Lung (tissue), 12 donors: ENCODE data around the gene ZSWIM8. TPM values are rescaled to one million over a fixed set of nuclear protein-coding genes. Genes with fewer than 3 reads are reported as not detected.

Experiments
- ATAC-seq: fragments of 200-7000 bp; cut with Tn5 transposase; one replicate; pipeline ENCODE4 v1.9.1; 2020; ENCODE audit warnings: moderate number of reproducible peaks; ENCODE audit not compliant: insufficient read depth, low FRiP score
- DNase-seq, 3 donors: peaks; one replicate each; pipeline ENCODE4 v3.0.0-alpha.2; 2013 to 2017
- H3K27ac ChIP-seq, 2 donors: one replicate each; pipeline ENCODE4 v1.5.1; 2013; ENCODE audit warnings: mild to moderate bottlenecking in 2 of 2, moderate library complexity in 2 of 2, control low read depth in 1 of 2, inconsistent platforms in 1 of 2, low read depth in 1 of 2, low read length in 1 of 2
- H3K27me3 ChIP-seq, 3 donors: one replicate each; pipeline ENCODE4 v1.5.1; 2013; ENCODE audit warnings: low read length in 2 of 3; ENCODE audit not compliant: control insufficient read depth in 3 of 3, insufficient read depth in 3 of 3
- H3K36me3 ChIP-seq, 4 donors: one replicate each; pipeline ENCODE4 v1.5.1; 2013; ENCODE audit warnings: low read length in 4 of 4, mild to moderate bottlenecking in 1 of 4, moderate library complexity in 1 of 4; ENCODE audit not compliant: control insufficient read depth in 4 of 4, insufficient read depth in 4 of 4
- H3K4me1 ChIP-seq, 5 donors: one replicate each; pipeline ENCODE4 v1.5.1; 2013; ENCODE audit warnings: low read length in 5 of 5, mild to moderate bottlenecking in 2 of 5, moderate library complexity in 1 of 5; ENCODE audit not compliant: control insufficient read depth in 5 of 5, insufficient read depth in 5 of 5
- H3K4me3 ChIP-seq: one replicate; pipeline ENCODE4 v1.5.1; 2013; ENCODE audit warnings: mild to moderate bottlenecking, control low read depth, moderate library complexity
- H3K9ac ChIP-seq, 2 donors: one replicate each; pipeline ENCODE4 v1.5.1; 2013; ENCODE audit warnings: low read length in 2 of 2, control low read depth in 1 of 2; ENCODE audit not compliant: insufficient read depth in 1 of 2
- H3K9me3 ChIP-seq, 4 donors: one replicate each; pipeline ENCODE4 v1.5.1; 2013; ENCODE audit warnings: low read length in 3 of 4, mild to moderate bottlenecking in 1 of 4, moderate library complexity in 1 of 4; ENCODE audit not compliant: control insufficient read depth in 4 of 4, insufficient read depth in 3 of 4
- WGBS, 2 donors: extraction: QIAGEN DNeasy Blood & Tissue Kit; methylation state at CpG; one replicate each; pipeline ENCODE4 v1.1.7; 2013; 5-methylcytosine and 5-hydroxymethylcytosine counted together
- polyA plus RNA-seq, 2 donors: library from polyadenylated mRNA; stranded (reverse); fragments of 200-250 nt; gene quantifications; one replicate each; pipeline ENCODE4 v1.2.1, GENCODE V29; 2013
- total RNA-seq, 2 donors: library from RNA; depleted of rRNA in 1 of 2; stranded (reverse); fragments of >200 nt in 1 of 2; gene quantifications; one replicate each; pipeline ENCODE4 v1.2.1, GENCODE V29; 2014 to 2021
- TF ChIP-seq, protein P1 (sequence below): IDR thresholded peaks from 2 replicates; pipeline ENCODE4 v1.5.1; 2012; ENCODE audit warnings: mild to moderate bottlenecking; ENCODE audit errors: control extremely low read depth, extremely low read depth
- donor health status: control.
- donor health status: control.
- donor health status: Bipolar disorder and iron deficiency.
- donor health status: healthy.
- donor health status: DM: yes; HTN: yes; CAD: no.

The ZSWIM8 gene
- total and polyA plus RNA-seq, 4 donors, result 70.3 to 113 (median 93.1) TPM

DNA sequence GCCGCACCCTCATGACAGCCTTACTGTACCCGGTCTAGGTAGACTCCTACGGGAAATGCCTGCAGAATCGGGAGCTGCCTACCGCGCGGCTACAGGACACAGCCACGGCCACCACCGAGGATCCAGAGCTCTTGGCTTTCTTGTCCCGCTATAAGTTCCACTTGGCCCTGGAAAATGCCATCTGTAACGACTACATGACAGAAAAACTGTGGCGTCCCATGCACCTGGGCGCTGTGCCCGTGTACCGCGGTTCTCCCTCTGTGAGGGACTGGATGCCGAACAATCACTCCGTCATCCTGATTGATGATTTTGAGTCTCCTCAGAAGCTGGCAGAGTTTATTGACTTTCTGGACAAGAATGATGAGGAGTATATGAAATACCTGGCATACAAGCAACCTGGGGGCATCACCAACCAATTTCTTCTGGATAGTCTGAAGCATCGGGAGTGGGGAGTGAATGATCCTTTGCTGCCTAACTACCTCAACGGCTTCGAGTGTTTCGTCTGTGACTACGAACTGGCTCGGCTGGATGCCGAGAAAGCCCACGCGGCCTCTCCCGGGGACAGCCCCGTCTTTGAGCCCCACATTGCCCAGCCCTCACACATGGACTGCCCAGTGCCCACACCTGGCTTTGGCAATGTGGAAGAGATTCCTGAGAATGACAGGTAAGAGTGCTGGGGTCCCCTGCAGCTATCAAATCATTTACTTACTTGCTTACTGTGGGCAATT, 12.1 kb upstream of the ZSWIM8 start:
- Histone ChIP-seq H3K36me3 (peaks cover 14 to 44% (median 37%) of the 10 kb centered on the region in 4 donors), H3K9me3 (no peaks in the 10 kb centered on the region), H3K9ac (peak overlapping the region; percentile 57 to 76), H3K4me3 (peak overlapping the region; percentile 87), H3K27ac (peak overlapping the region; percentile 96 to 99), H3K4me1 (peaks cover 9 to 27% (median 13%) of the 10 kb centered on the region in 5 donors), H3K27me3 (no peaks in the 10 kb centered on the region)
- ATAC-seq (no peak), DNase-seq (no peak)
- 2 to 6% methylated on average over 29 of the region's 29 CpGs for WGBS, 2 donors
- TF ChIP-seq, protein P1, sequence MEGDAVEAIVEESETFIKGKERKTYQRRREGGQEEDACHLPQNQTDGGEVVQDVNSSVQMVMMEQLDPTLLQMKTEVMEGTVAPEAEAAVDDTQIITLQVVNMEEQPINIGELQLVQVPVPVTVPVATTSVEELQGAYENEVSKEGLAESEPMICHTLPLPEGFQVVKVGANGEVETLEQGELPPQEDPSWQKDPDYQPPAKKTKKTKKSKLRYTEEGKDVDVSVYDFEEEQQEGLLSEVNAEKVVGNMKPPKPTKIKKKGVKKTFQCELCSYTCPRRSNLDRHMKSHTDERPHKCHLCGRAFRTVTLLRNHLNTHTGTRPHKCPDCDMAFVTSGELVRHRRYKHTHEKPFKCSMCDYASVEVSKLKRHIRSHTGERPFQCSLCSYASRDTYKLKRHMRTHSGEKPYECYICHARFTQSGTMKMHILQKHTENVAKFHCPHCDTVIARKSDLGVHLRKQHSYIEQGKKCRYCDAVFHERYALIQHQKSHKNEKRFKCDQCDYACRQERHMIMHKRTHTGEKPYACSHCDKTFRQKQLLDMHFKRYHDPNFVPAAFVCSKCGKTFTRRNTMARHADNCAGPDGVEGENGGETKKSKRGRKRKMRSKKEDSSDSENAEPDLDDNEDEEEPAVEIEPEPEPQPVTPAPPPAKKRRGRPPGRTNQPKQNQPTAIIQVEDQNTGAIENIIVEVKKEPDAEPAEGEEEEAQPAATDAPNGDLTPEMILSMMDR, result no peak

DNA sequence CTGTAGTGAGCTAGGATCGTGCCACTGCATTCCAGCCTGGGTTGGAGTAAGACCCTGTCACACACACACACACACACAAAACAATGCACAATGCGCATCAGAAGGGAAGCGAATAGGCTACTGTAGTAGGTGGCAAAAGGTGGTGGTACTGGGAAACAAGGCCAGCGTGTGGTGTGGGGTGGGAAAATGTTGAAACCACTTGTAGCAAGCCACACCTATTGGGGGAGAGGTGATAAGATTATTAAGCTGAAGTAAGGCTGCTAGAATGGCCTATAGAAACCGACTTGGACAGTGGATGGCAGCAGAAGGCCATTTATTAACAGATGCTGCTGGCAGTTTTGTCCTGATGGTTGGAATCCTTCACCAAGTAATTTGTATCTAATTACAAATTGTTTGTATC, 10.8 kb upstream of the ZSWIM8 start:
- TF ChIP-seq, protein P1, result no peak
- no peak for ATAC-seq
- DNase-seq, result peak in 1 of 3 donors; percentile 22
- H3K36me3 ChIP-seq, result peaks cover 7 to 38% (median 28%) of the 10 kb centered on the region in 4 donors
- H3K4me3 ChIP-seq, result peak overlapping the region; percentile 3
- peaks cover 9 to 27% (median 13%) of the 10 kb centered on the region in 5 donors for H3K4me1 ChIP-seq
- H3K9me3 ChIP-seq, result no peaks in the 10 kb centered on the region
- H3K9ac ChIP-seq, result no peak overlapping the region
- WGBS, 2 donors, result 25 to 40% methylated on average over 5 of the region's 5 CpGs
- no peaks in the 10 kb centered on the region for H3K27me3 ChIP-seq
- H3K27ac ChIP-seq, result peak overlapping the region in 1 of 2 donors; percentile 15

DNA sequence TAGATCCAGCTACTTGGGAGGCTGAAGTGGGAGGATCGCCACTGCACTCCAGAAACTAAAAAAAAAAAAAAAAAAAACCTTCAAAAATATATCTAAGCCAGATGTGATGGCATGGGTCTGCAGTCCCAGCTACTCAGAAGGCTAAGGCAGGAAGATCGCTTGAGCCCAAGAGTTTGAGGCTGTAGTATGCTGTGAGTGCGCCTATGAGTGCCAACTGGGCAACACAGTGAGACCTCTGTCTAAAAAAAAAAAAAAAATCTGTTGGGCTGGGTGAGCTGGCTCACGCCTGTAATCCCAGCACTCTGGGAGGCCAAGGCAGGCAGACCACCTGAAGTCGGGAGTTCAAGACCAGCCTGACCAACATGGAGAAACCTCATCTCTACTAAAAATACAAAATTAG, 6.4 kb upstream of the ZSWIM8 start:
- H3K4me3 ChIP-seq, result no peak overlapping the region
- DNase-seq, result no peak
- H3K27ac ChIP-seq, result no peak overlapping the region
- peaks cover 3 to 35% (median 12%) of the 10 kb centered on the region in 5 donors for H3K4me1 ChIP-seq
- ATAC-seq, result no peak
- H3K27me3 ChIP-seq, result no peaks in the 10 kb centered on the region
- H3K9me3 ChIP-seq, result no peaks in the 10 kb centered on the region
- no peak overlapping the region for H3K9ac ChIP-seq
- TF ChIP-seq, protein P1, result no peak
- H3K36me3 ChIP-seq, result peaks cover 0 to 22% (median 8%) of the 10 kb centered on the region in 4 donors
- 93 to 96% methylated on average over 5 of the region's 5 CpGs for WGBS, 2 donors
